GM10248 (cell line): ENCODE data around the gene KCNMA1.

Experiments used
- CTCF ChIA-PET: fragments of 300-600 bp; sonication (Branson Sonifier 250); formaldehyde crosslinking; extraction: SDS; loops from one replicate; lab custom pipeline; 2021; ENCODE audit warnings: antibody characterized with exemption; lab: Yijun Ruan, JAX
- POLR2A ChIA-PET: fragments of 350-650 bp; sonication (Branson Sonifier 250); formaldehyde crosslinking; extraction: SDS; loops from one replicate; lab custom pipeline; 2020; ENCODE audit warnings: antibody characterized with exemption; lab: Yijun Ruan, JAX
- DNase-seq: peaks from one replicate; pipeline ENCODE4 v3.0.0; 2012; ENCODE audit errors: extremely low spot score
- TF ChIP-seq, protein P1 (sequence below): IDR thresholded peaks from 2 replicates; pipeline ENCODE4 v1.5.1; 2012; ENCODE audit warnings: mild to moderate bottlenecking, low read depth; ENCODE audit errors: extremely low read depth, missing control alignments, control extremely low read depth

KCNMA1 gene

DNA sequence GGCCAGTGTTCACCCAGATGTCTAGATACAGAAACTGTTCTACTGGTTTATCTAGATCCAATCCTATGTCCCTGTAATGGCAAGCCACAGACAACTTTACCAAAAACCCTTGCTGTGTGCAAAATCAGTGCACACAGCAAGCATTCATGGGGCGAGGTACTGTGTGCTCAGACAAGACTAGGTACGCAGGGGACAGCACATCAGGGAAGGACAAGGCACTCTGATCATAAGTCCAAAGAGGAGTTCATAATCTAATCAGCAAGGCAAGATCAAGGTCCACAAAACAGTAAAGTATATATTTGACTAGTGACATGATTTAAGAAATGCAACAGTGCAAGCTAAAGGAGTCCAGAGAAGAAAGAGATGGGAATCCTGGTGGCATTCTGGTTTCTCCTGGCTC, 25.9 kb downstream of the KCNMA1 start:
- DNase-seq, result no peak
- TF ChIP-seq, protein P1, sequence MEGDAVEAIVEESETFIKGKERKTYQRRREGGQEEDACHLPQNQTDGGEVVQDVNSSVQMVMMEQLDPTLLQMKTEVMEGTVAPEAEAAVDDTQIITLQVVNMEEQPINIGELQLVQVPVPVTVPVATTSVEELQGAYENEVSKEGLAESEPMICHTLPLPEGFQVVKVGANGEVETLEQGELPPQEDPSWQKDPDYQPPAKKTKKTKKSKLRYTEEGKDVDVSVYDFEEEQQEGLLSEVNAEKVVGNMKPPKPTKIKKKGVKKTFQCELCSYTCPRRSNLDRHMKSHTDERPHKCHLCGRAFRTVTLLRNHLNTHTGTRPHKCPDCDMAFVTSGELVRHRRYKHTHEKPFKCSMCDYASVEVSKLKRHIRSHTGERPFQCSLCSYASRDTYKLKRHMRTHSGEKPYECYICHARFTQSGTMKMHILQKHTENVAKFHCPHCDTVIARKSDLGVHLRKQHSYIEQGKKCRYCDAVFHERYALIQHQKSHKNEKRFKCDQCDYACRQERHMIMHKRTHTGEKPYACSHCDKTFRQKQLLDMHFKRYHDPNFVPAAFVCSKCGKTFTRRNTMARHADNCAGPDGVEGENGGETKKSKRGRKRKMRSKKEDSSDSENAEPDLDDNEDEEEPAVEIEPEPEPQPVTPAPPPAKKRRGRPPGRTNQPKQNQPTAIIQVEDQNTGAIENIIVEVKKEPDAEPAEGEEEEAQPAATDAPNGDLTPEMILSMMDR, result no peak
- CTCF ChIA-PET, result interaction anchor here (1.3 kb wide), 1 partner anchor 31 kb away, joined by 3 read pairs; no protein-coding TSS in a partner anchor
- POLR2A ChIA-PET, result no interaction called here

DNA sequence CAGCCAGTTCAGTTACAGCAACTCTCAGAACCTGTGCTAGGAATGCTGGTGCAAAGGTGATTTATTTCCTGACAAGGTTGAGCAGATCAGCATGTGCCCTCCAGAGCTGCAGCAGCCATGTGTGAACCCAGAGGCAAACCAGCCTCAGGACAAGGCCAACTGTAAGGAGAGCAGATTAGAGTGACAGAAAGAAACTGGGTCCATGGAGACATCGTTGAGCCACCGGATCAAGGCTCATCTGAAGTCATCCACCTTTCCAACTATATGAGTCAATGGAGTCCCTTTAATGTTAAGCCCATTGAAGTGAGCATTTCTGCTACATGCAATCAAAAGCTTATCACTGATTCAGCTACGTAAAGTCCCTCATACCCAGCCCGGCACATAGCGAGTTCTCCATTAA, 26.4 kb downstream of the KCNMA1 start:
- POLR2A ChIA-PET, result no interaction called here
- CTCF ChIA-PET, result interaction anchor here (1.3 kb wide), 1 partner anchor 31 kb away, joined by 3 read pairs; no protein-coding TSS in a partner anchor

DNA sequence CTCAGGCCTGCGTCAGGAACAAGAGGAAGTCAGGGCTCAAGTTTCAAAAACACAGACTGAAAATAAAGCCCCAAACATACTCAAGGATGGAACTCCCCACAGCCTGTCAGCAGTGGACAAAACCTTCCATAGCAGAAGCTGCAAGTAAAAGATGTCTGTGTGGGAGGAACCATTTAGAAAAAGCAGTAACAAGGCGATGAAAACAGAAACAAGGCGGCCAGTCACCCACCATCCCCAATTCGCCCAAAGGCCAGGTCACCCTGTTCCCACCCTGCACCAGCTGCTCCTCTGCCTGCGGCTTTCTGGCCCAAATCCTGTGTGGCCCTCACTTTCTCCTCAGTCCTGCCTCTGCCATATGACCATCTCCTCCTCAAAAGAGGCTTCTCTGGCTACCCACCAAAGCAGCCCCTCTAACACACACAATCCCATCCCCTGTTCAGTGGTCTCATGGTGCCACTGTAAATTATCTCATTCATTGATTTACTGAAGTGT, 27.8 kb downstream of the KCNMA1 start:
- POLR2A ChIA-PET, result no interaction called here

More for the DNA sequence above, 26.4 kb downstream of the KCNMA1 start:
- TF ChIP-seq, protein P1, result no peak
- no peak for DNase-seq

DNA sequence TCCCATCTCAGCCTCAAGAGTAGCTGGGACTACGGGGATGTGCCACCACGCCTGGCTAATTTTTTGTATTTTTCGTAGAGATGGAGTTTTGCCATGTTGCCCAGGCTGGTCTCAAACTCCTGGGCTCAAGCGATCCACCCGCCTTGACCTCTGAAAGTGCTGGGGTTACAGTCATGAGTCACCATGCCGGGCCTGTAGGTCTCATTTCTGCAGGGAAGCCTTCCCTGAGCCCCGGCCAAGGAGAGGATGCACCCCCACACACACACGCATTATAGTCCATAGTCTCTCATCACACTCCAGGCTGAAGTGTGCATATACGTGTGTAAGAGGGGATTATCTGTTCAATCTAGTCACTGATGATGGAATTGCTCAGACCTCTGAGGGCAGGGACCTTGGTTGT, 29.3 kb downstream of the KCNMA1 start:
- TF ChIP-seq, protein P1, result no peak
- no peak for DNase-seq
- ChIA-PET POLR2A (no interaction called here), CTCF (no interaction called here)

More for the DNA sequence above, 27.8 kb downstream of the KCNMA1 start:
- CTCF ChIA-PET, result interaction anchor here (0.9 kb wide), 1 partner anchor 31 kb away, joined by 3 read pairs; no protein-coding TSS in a partner anchor
- peak; percentile 36 for DNase-seq
- TF ChIP-seq, protein P1, result no peak

DNA sequence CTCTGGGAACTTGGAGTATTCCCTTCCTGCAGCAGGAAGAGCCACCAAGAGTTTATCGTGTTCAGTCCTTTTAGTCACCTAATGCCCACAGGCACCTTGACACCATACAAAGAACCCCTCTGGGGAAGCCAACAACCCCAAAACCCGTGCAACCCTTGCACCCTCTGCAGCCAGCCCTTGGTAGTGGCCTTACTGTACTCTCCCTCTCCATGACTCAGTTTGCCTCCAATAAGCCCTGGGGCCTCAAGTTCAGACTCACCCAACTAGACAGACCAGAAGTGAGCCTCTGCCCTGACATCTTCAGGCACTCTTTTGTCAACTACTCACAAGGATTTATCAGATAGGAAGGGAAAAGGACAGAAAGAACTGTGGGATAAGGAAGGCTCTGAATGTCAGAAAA, 30.9 kb downstream of the KCNMA1 start:
- ChIA-PET CTCF (no interaction called here), POLR2A (no interaction called here)
- TF ChIP-seq, protein P1, result no peak
- DNase-seq, result no peak

DNA sequence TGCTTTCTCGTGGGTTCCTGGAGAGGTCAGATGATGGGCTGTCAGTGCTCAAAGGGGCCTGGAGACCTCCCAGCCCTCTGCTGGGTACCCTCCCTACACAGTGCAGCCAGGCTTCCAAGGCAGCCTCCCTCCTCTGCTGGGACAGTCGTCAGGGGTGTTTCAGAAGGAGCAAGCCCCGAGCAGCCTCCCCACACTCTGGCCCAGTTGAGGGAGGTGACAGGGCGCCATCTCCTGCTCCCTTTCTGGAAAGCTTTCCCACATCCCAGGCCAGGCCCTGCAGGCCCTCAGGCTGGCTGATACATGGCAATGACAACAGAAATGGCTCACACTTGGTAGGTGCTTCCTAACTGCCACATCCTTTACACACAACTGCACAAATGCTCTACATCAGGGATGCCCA, 32.1 kb downstream of the KCNMA1 start:
- ChIA-PET CTCF (interaction anchor here (1.1 kb wide), 1 partner anchor 431 kb away, joined by 3 read pairs; no protein-coding TSS in a partner anchor), POLR2A (no interaction called here)
- DNase-seq, result no peak
- TF ChIP-seq, protein P1, result no peak

DNA sequence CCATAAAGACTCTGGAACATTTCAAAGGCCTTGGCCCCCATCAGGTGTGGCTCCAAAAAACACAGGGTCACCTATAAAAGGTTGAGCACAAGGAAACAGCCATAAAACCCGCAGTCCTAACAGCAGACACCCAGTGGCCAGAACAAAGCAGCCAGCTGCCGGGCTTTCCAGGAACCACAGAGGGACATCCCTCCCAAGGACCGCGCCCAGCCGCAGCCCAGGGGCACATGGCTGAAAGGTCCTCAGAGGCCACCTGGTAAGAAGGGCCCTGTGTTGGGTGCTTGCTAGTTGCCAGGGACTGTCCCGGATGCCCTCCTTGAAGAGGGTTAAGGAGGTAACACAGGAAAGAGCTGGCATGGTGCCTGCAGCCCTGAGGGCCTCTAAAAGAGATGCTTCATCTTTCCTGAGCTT, 32.7 kb downstream of the KCNMA1 start:
- ChIA-PET CTCF (interaction anchor here (1.1 kb wide), 1 partner anchor 431 kb away, joined by 3 read pairs; no protein-coding TSS in a partner anchor), POLR2A (no interaction called here)
- no peak for DNase-seq
- TF ChIP-seq, protein P1, result no peak
